Adrenal gland (tissue), 5 donors: Measurements from ENCODE around the gene MICU1.

ENCODE experiments used
- CTCF ChIP-seq, 6 experiments: fragments of 450-650 bp in 4 of 6; fragments of 200-600 bp in 2 of 6; sonication (generic) in 1 of 6; IDR thresholded peaks; 1 replicate in 5 of 6; 2 replicates in 1 of 6; pipeline versions ENCODE4 v1.5.1 to v1.8.0; 2016 to 2021; ENCODE audit warnings: antibody characterized with exemption in 6 of 6, mild to moderate bottlenecking in 2 of 6, moderate library complexity in 1 of 6
- POLR2A ChIP-seq, 2 donors: fragments of 450-650 bp; IDR thresholded peaks; one replicate each; pipeline ENCODE4 v1.6.1; 2017; ENCODE audit warnings: antibody characterized with exemption in 2 of 2, mild to moderate bottlenecking in 2 of 2, moderate library complexity in 1 of 2
- donor health status: DM: no; HTN: no; CAD: no.

- TF ChIP-seq CTCF (IDR thresholded peaks at IDR 0.05) (no peak), POLR2A (IDR thresholded peaks at IDR 0.05) (no peak)
Observed at GRCh38 chr10:72386916-72387586, 238.8 kb downstream of the MICU1 start.
